NCI-H2196 (cell line): ENCODE results near the gene ANKRD23.
"Not testable (repeated sequence)": the region's sequence is repeated elsewhere in the genome, so short reads cannot be mapped to it uniquely, and the experiment has no call there.

Source experiments
- DNase-seq: peaks from one replicate; lab custom pipeline; 2025; ENCODE audit not compliant: unreplicated experiment; lab: John Stamatoyannopoulos, UW

ANKRD23 gene

DNA sequence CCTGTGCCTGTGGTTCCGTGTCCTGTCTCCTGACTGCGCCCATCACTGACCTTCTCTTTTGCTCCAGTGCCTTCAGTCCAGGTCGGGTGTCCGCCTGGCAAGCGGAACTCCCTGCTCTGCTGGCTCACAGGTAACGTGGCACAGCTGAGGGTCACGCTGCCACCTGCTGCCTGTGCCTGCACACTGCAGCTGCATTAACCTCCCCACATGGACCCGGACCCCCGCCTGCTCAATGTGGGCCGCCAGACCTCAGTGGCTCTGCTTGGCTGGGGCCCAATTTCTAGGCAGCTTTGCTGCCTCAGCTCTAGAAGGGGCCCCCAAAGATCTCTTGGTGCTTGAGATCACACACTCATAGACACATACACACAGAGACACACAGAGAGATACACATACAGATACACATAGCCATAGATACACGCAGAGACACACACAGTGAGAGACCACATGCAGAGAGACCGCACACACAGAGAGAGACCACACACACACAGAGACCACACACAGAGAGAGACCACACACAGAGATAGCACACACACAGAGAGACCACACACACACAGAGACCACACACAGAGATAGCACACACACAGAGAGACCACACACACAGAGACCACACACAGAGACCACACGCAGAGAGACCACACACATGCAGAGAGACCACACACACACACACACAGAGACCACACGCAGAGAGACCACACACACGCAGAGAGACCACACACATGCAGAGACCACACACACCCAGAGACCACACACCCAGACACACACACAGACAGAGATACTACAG lies 42.6 kb downstream of the ANKRD23 start:
- DNase-seq = peak; percentile 74

DNA sequence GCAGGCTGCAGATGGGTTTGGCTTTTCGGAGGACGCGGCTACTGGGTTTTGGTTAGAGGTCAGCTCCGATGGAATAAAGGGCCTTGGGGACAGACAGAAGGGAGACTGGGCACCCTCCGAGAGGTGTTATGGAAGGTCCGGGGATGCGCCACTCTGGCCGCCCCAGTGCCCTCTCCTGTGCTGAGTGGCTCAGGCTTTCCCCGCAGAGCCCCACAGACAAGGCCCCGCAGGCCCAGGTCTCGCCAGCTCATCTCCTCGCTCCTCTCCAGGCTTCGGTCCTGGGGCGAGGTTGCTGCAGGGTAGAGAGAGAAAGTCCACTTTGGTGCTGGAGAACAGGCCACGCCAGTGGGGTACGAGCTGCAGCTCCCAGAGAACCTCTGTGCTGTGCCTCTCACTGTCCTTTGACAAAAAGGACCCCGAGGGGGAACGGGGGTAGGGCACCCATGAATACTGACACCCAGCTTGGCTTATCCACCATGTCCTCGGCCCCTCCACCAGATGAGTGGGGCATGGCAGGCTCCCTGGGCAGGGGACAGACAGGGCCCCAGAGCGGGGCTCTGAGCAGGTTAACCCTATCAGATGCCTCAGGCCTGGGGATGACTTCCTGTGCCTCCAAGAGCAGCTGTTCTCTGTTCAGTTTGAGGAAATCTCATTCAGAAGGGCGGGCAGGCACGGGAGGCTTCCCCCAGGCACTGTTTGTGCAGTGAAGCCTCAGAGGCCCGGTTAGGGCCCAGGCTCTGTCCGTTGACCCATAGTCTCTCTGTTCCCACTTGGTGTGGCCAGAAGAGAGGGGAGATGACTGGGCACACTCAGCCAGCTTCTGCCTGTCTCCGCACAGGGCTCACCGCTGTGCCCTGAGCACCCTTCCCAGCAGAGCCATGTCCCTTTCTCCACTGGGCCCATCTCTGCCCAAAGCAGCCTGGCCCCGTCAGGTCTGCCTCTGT lies 43.5 kb downstream of the ANKRD23 start:
- DNase-seq = no peak

DNA sequence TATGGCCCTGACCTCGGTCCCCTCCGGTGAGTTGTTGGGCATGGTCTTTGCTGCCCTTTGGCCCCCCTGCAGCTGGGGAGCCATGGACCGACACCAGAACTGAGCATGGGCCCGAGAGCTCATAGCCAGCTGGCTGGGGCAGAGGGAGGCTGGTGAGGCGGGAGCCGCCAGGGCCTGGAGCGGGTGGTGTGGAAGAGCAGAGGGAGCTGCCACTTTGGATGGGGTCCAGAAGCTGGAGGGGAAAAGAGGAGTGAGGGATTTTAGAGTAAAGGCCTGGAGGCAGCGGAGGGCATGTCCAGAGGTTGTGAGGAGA lies 44.2 kb downstream of the ANKRD23 start:
- DNase-seq = no peak

GRCh38 chr2:96798733-96799622 lies 44.8 kb downstream of the ANKRD23 start:
- no peak for DNase-seq

GRCh38 chr2:96797066-96797625 lies 46.7 kb downstream of the ANKRD23 start:
- no peak for DNase-seq

DNA sequence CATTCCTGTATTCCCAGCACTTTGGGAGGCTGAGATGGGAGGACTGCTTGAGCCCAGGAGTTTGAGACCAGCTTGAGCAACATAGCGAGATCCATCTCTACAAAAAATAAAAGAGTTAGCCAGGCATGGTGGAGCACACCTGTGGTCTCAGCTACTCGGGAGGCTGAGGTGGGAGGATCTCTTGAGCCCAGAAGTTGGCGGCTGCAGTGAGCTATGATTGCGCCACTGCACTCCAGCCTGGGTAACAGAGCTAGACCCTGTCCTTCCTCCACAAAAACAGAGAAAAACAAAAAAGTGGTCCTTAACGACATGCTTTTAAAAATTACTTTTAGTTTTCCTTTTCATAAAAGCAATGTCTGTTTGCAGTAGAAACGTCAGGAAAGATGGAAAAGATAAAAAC lies 47.3 kb downstream of the ANKRD23 start:
- not testable (repeated sequence) for DNase-seq

GRCh38 chr2:96795076-96795475 lies 48.7 kb downstream of the ANKRD23 start:
- no peak for DNase-seq

GRCh38 chr2:96792772-96793749 lies 50.8 kb downstream of the ANKRD23 start:
- DNase-seq = no peak

- no peak for DNase-seq
Measured at GRCh38 chr2:96789245-96789617, 54.6 kb downstream of the ANKRD23 start.

GRCh38 chr2:96788442-96789244 lies 55.2 kb downstream of the ANKRD23 start:
- DNase-seq = no peak
